Heart right ventricle (tissue), 16 donors: ENCODE data around the gene DYRK2. TPM values are rescaled to one million over a fixed set of nuclear protein-coding genes. Genes with fewer than 3 reads are reported as not detected.

Experiments used
- ATAC-seq, 8 donors: fragments of 200-7000 bp; cut with Tn5 transposase; one replicate each; pipeline ENCODE4 v1.9.1; 2020; ENCODE audit warnings: mild to moderate bottlenecking in 8 of 8, moderate library complexity in 8 of 8, moderate number of reproducible peaks in 1 of 8
- DNase-seq, 2 donors: peaks; one replicate each; pipeline ENCODE4 v3.0.0-alpha.2; 2020
- H3K27ac ChIP-seq, 10 donors: fragments of 200-600 bp; sonication (generic) in 2 of 10; one replicate each; pipeline versions ENCODE4 v1.5.0 to v1.8.0; 2020 to 2022; ENCODE audit warnings: mild to moderate bottlenecking in 3 of 10
- H3K27me3 ChIP-seq, 7 donors: fragments of 200-600 bp; one replicate each; pipeline ENCODE4 v1.8.0; 2021 to 2022; ENCODE audit warnings: mild to moderate bottlenecking in 2 of 7
- H3K36me3 ChIP-seq, 9 donors: fragments of 200-600 bp; sonication (generic) in 1 of 9; one replicate each; pipeline versions ENCODE4 v1.5.0 to v1.8.0; 2020 to 2022; ENCODE audit warnings: mild to moderate bottlenecking in 2 of 9
- H3K4me1 ChIP-seq, 9 donors: fragments of 200-600 bp; sonication (generic) in 1 of 9; one replicate each; pipeline versions ENCODE4 v1.5.0 to v1.8.0; 2020 to 2022; ENCODE audit warnings: mild to moderate bottlenecking in 4 of 9
- H3K4me3 ChIP-seq, 10 donors: fragments of 200-600 bp; sonication (generic) in 2 of 10; one replicate each; pipeline versions ENCODE4 v1.5.0 to v1.8.0; 2020 to 2022; ENCODE audit warnings: mild to moderate bottlenecking in 7 of 10, moderate library complexity in 2 of 10
- H3K9me3 ChIP-seq, 11 donors: fragments of 200-600 bp in 10 of 11; sonication (generic) in 2 of 11; one replicate each; pipeline versions ENCODE4 v1.5.0 to v1.8.0; 2013 to 2022; ENCODE audit warnings: mild to moderate bottlenecking in 2 of 11, control low read depth in 1 of 11, moderate library complexity in 1 of 11
- CTCF ChIP-seq, 9 donors: fragments of 200-600 bp; sonication (generic) in 2 of 9; IDR thresholded peaks; one replicate each; pipeline versions ENCODE4 v1.5.0 to v1.8.0; 2021 to 2022; ENCODE audit warnings: antibody characterized with exemption in 9 of 9, mild to moderate bottlenecking in 5 of 9, moderate library complexity in 1 of 9
- WGBS, 2 donors: extraction: QIAGEN DNeasy Blood & Tissue Kit; methylation state at CpG; one replicate each; pipeline ENCODE4 v1.1.7; 2013; ENCODE audit warnings: inconsistent platforms in 1 of 2; 5-methylcytosine and 5-hydroxymethylcytosine counted together
- intact Hi-C, 10 donors: fragments of 100-400 bp; cut with DNase I; formaldehyde crosslinking; loops; one replicate each; pipeline versions ENCODE4 v1.11.1 to v1.14.2; 2022
- polyA plus RNA-seq, 2 donors: library from polyadenylated mRNA; stranded (reverse); fragments of 200-250 nt; gene quantifications; one replicate each; pipeline ENCODE4 v1.2.3, GENCODE V29; 2013
- total RNA-seq, 10 donors: library from RNA; stranded (reverse); fragmentation: NEBNext Ultra II Directional in 3 of 10; extraction: Animal tissue kit (Norgen Biotek cat#: 25700) in 3 of 10; gene quantifications; one replicate each; pipeline versions ENCODE4 v1.2.1 to v1.2.4, GENCODE V29; 2021 to 2023
- donor health status: Arrhythmogenic right ventricular cardiomyopathy.
- donor health status: ischemic (EF 13 %, LVEDD 7.1; RV severe dilation, severe dysfunction).
- donor health status: healthy with polysubstance abuse.
- donor health status: DM: no; HTN: yes; CAD: no.
- donor health status: DM: no; HTN: no; CAD: no.
- donor health status: ischemic (EF 25% LVEDD 6.9; RV normal size, moderate dysfunction).
- donor health status: ischemic (EF 25% LVEDD 5.7; RV mildly dilated, moderate dysfunction).
- donor health status: healthy.
- donor health status: DM: yes; HTN: yes; CAD: no.
- donor health status: Ischemic cardiomyopathy.
- donor health status: ischemic (EF 35%, LVEDD 5.7; RV mildly dilated, moderate dysfunction).
- donor health status: nonischemic (EF 11% LVEDD 7.7; RV severe dilation, severe dysfunction).
- donor health status: DM: yes; HTN: yes; CAD: no.
- donor health status: PGD.
- donor health status: ischemic (EF 29% LVEDD 5.4; RV normal size, mild dysfunction).
- donor health status: nonischemic (EF 23%, LVEDD 6.1; RV moderate dilation, normal function).

Gene DYRK2
- total and polyA plus RNA-seq, 12 donors, result 6.4 to 55.8 (median 41.9) TPM

GRCh38 chr12:67709367-67709954 is 60.9 kb downstream of the DYRK2 start:
- intact Hi-C loops, result loop anchor here in 1 of 10 donors (10.0 kb wide), 1 partner anchor 55 kb away; no protein-coding TSS in a partner anchor
- no peak for TF ChIP-seq CTCF (IDR thresholded peaks at IDR 0.05)
- Histone ChIP-seq H3K9me3 (no peaks in the 10 kb centered on the region), H3K4me1 (peaks cover 5 to 28% (median 15%) of the 10 kb centered on the region in 9 donors), H3K36me3 (no peaks in the 10 kb centered on the region), H3K4me3 (no peak overlapping the region), H3K27ac (peak overlapping the region in 7 of 10 donors; percentile 15 to 79 (median 68)), H3K27me3 (no peaks in the 10 kb centered on the region)
- 50 to 65% methylated on average over 4 of the region's 4 CpGs for WGBS, 2 donors
- peak; percentile 55 to 89 (median 75) for ATAC-seq
- DNase-seq, result peak in 1 of 2 donors; percentile 39

- Histone ChIP-seq H3K4me3 (no peak overlapping the region), H3K9me3 (no peaks in the 10 kb centered on the region), H3K36me3 (no peaks in the 10 kb centered on the region), H3K27me3 (no peaks in the 10 kb centered on the region), H3K4me1 (peaks cover 1 to 23% (median 10%) of the 10 kb centered on the region in 9 donors), H3K27ac (peak overlapping the region in 6 of 10 donors; percentile 31 to 79 (median 68))
- intact Hi-C loops, result loop anchor here in 2 of 10 donors (10.0 kb wide), 3 partner anchors 46 to 224 kb away; no protein-coding TSS in a partner anchor
- WGBS, 2 donors, result 80 to 81% methylated on average over 3 of the region's 3 CpGs
- peak in 5 of 8 donors; percentile 19 to 79 (median 48) for ATAC-seq
- TF ChIP-seq CTCF (IDR thresholded peaks at IDR 0.05), result no peak
- DNase-seq, result peak in 1 of 2 donors; percentile 16
Observed at GRCh38 chr12:67710582-67710981, 62.0 kb downstream of the DYRK2 start.

- H3K4me3 ChIP-seq, result no peak overlapping the region
- TF ChIP-seq CTCF (IDR thresholded peaks at IDR 0.05), result no peak
- ATAC-seq (no peak), DNase-seq (no peak)
- WGBS, 2 donors, result 84 to 93% methylated on average over 1 of the region's 1 CpG
- no peaks in the 10 kb centered on the region for H3K36me3 ChIP-seq
- H3K27ac ChIP-seq, result no peak overlapping the region
- no peaks in the 10 kb centered on the region for H3K9me3 ChIP-seq
- intact Hi-C loops, result loop anchor here in 2 of 10 donors (10.0 kb wide), 3 partner anchors 47 to 223 kb away; no protein-coding TSS in a partner anchor
- H3K27me3 ChIP-seq, result no peaks in the 10 kb centered on the region
- peaks cover 0 to 25% (median 6%) of the 10 kb centered on the region in 9 donors for H3K4me1 ChIP-seq
Observed at GRCh38 chr12:67712011-67712410, 63.5 kb downstream of the DYRK2 start.

- Histone ChIP-seq H3K4me1 (peaks cover 0 to 27% (median 6%) of the 10 kb centered on the region in 9 donors), H3K36me3 (no peaks in the 10 kb centered on the region), H3K9me3 (peaks cover 0 to 4% (median 0%) of the 10 kb centered on the region in 11 donors), H3K27ac (no peak overlapping the region), H3K4me3 (no peak overlapping the region), H3K27me3 (no peaks in the 10 kb centered on the region)
- 58 to 68% methylated on average over 1 of the region's 1 CpG for WGBS, 2 donors
- ATAC-seq, result no peak
- TF ChIP-seq CTCF (IDR thresholded peaks at IDR 0.05), result no peak
- DNase-seq, result no peak
- intact Hi-C loops, result loop anchor here in 2 of 10 donors (10.0 kb wide), 3 partner anchors 50 to 220 kb away; no protein-coding TSS in a partner anchor
Observed at GRCh38 chr12:67714648-67715047, 66.1 kb downstream of the DYRK2 start.
